Peyer's patch (tissue), 4 donors: Measurements from ENCODE around the gene LRRC8B. TPM values are rescaled to one million over a fixed set of nuclear protein-coding genes. Genes with fewer than 3 reads are reported as not detected.
"Not testable (repeated sequence)": the region's sequence is repeated elsewhere in the genome, so short reads cannot be mapped to it uniquely, and the experiment has no call there.

Experiments used
- DNase-seq, 3 donors: peaks; one replicate each; pipeline ENCODE4 v3.0.0-alpha.2; 2017 to 2019
- H3K27ac ChIP-seq, 4 donors: fragments of 200-600 bp; sonication (generic); one replicate each; pipeline ENCODE4 v1.5.1; 2016 to 2019
- H3K27me3 ChIP-seq, 2 donors: fragments of 200-600 bp; sonication (generic); one replicate each; pipeline ENCODE4 v1.5.1; 2019
- H3K36me3 ChIP-seq, 3 donors: fragments of 200-600 bp; sonication (generic); one replicate each; pipeline ENCODE4 v1.5.1; 2016 to 2019
- H3K4me1 ChIP-seq, 4 donors: fragments of 200-600 bp; sonication (generic); one replicate each; pipeline ENCODE4 v1.5.1; 2016 to 2019
- H3K4me3 ChIP-seq, 4 donors: fragments of 200-600 bp; sonication (generic); 1 replicate in 3 of 4; 2 replicates in 1 of 4; pipeline ENCODE4 v1.5.1; 2016 to 2019; ENCODE audit warnings: mild to moderate bottlenecking in 1 of 4
- H3K9me3 ChIP-seq, 4 donors: fragments of 200-600 bp; sonication (generic); one replicate each; pipeline ENCODE4 v1.5.1; 2016 to 2019; ENCODE audit warnings: mild to moderate bottlenecking in 1 of 4
- CTCF ChIP-seq, 6 experiments: fragments of 450-650 bp in 4 of 6; fragments of 200-600 bp in 2 of 6; sonication (generic) in 1 of 6; IDR thresholded peaks; one replicate each; pipeline ENCODE4 v1.5.1; 2017 to 2019; ENCODE audit warnings: antibody characterized with exemption in 6 of 6, mild to moderate bottlenecking in 3 of 6, moderate library complexity in 1 of 6
- POLR2A ChIP-seq, 2 donors: fragments of 450-650 bp; IDR thresholded peaks; one replicate each; pipeline ENCODE4 v1.5.1; 2017; ENCODE audit warnings: antibody characterized with exemption in 2 of 2, mild to moderate bottlenecking in 2 of 2, moderate library complexity in 2 of 2
- total RNA-seq, 4 donors: library from RNA; depleted of rRNA; stranded (reverse); fragments of >200 nt; gene quantifications; one replicate each; pipeline ENCODE4 v1.1.0, GENCODE V29; 2016

LRRC8B gene
- total RNA-seq, 4 donors from 2014 or later, result 5.0 to 12.1 (median 7.9) TPM

GRCh38 chr1:89539128-89539527 lies 14.5 kb downstream of the LRRC8B start:
- Histone ChIP-seq H3K4me1 (no peaks in the 10 kb centered on the region), H3K9me3 (no peaks in the 10 kb centered on the region), H3K4me3 (no peak overlapping the region), H3K27me3 (no peaks in the 10 kb centered on the region), H3K27ac (no peak overlapping the region), H3K36me3 (no peaks in the 10 kb centered on the region)
- no peak for DNase-seq
- no peak for TF ChIP-seq POLR2A (IDR thresholded peaks at IDR 0.05)
- no peak for TF ChIP-seq CTCF (IDR thresholded peaks at IDR 0.05)

GRCh38 chr1:89540406-89540970 lies 15.9 kb downstream of the LRRC8B start:
- no peak for DNase-seq
- no peaks in the 10 kb centered on the region for H3K36me3 ChIP-seq
- no peak overlapping the region for H3K4me3 ChIP-seq
- no peaks in the 10 kb centered on the region for H3K27me3 ChIP-seq
- TF ChIP-seq POLR2A (IDR thresholded peaks at IDR 0.05) (no peak), CTCF (IDR thresholded peaks at IDR 0.05) (no peak)
- no peaks in the 10 kb centered on the region for H3K9me3 ChIP-seq
- H3K4me1 ChIP-seq, result no peaks in the 10 kb centered on the region
- H3K27ac ChIP-seq, result no peak overlapping the region

- no peak overlapping the region for H3K27ac ChIP-seq
- no peaks in the 10 kb centered on the region for H3K4me1 ChIP-seq
- H3K4me3 ChIP-seq, result no peak overlapping the region
- no peaks in the 10 kb centered on the region for H3K36me3 ChIP-seq
- DNase-seq, result no peak
- no peaks in the 10 kb centered on the region for H3K9me3 ChIP-seq
- TF ChIP-seq CTCF (IDR thresholded peaks at IDR 0.05) (no peak), POLR2A (IDR thresholded peaks at IDR 0.05) (no peak)
- no peaks in the 10 kb centered on the region for H3K27me3 ChIP-seq
Observed at GRCh38 chr1:89542345-89542744, 17.7 kb downstream of the LRRC8B start.

GRCh38 chr1:89543632-89544031 lies 19.0 kb downstream of the LRRC8B start:
- not testable (repeated sequence) for H3K27me3 ChIP-seq, H3K4me3 ChIP-seq, H3K36me3 ChIP-seq, H3K27ac ChIP-seq, H3K9me3 ChIP-seq, H3K4me1 ChIP-seq, DNase-seq

- no peak for DNase-seq
Observed at GRCh38 chr1:89545264-89546038, 20.8 kb downstream of the LRRC8B start.

More at GRCh38 chr1:89545264-89546038, 20.8 kb downstream of the LRRC8B start:
- Histone ChIP-seq H3K9me3 (no peaks in the 10 kb centered on the region), H3K4me3 (no peak overlapping the region), H3K27me3 (no peaks in the 10 kb centered on the region), H3K36me3 (no peaks in the 10 kb centered on the region), H3K4me1 (no peaks in the 10 kb centered on the region), H3K27ac (no peak overlapping the region)
- TF ChIP-seq CTCF (IDR thresholded peaks at IDR 0.05) (no peak), POLR2A (IDR thresholded peaks at IDR 0.05) (no peak)
